Aorta (tissue), 5 donors: ENCODE results near the gene C3orf22. TPM values are rescaled to one million over a fixed set of nuclear protein-coding genes. Genes with fewer than 3 reads are reported as not detected.

ENCODE experiments used
- ATAC-seq: fragments of 200-7000 bp; cut with Tn5 transposase; one replicate; pipeline ENCODE4 v1.9.1; 2022; ENCODE audit warnings: moderate library complexity; ENCODE audit not compliant: low FRiP score
- DNase-seq, 2 donors: peaks; one replicate each; pipeline ENCODE4 v3.0.0-alpha.2; 2020
- H3K27ac ChIP-seq, 2 donors: one replicate each; pipeline ENCODE4 v1.5.1; 2013; ENCODE audit warnings: low read length in 2 of 2, mild to moderate bottlenecking in 2 of 2, moderate library complexity in 2 of 2, control low read depth in 1 of 2, inconsistent platforms in 1 of 2, low read depth in 1 of 2
- H3K27me3 ChIP-seq, 2 donors: one replicate each; pipeline ENCODE4 v1.6.1; 2013; ENCODE audit warnings: control low read depth in 1 of 2, low read length in 1 of 2, mild to moderate bottlenecking in 1 of 2, moderate library complexity in 1 of 2; ENCODE audit not compliant: insufficient read depth in 2 of 2, control insufficient read depth in 1 of 2
- H3K36me3 ChIP-seq, 2 donors: one replicate each; pipeline ENCODE4 v1.6.1; 2013; ENCODE audit warnings: control low read depth in 1 of 2, low read length in 1 of 2, mild to moderate bottlenecking in 1 of 2; ENCODE audit not compliant: insufficient read depth in 2 of 2, control insufficient read depth in 1 of 2
- H3K4me1 ChIP-seq, 2 donors: one replicate each; pipeline ENCODE4 v1.6.1; 2013; ENCODE audit warnings: low read length in 2 of 2, control low read depth in 1 of 2, mild to moderate bottlenecking in 1 of 2, moderate library complexity in 1 of 2; ENCODE audit not compliant: insufficient read depth in 2 of 2, control insufficient read depth in 1 of 2
- H3K4me3 ChIP-seq, 2 donors: one replicate each; pipeline ENCODE4 v1.5.1; 2013; ENCODE audit warnings: low read length in 2 of 2, control low read depth in 1 of 2, mild to moderate bottlenecking in 1 of 2
- H3K9me3 ChIP-seq: one replicate; pipeline ENCODE4 v1.6.1; 2013; ENCODE audit warnings: mild to moderate bottlenecking, low read length; ENCODE audit not compliant: control insufficient read depth
- WGBS, 2 donors: extraction: QIAGEN DNeasy Blood & Tissue Kit; methylation state at CpG; one replicate each; pipeline ENCODE4 v1.1.7; 2013; 5-methylcytosine and 5-hydroxymethylcytosine counted together
- intact Hi-C, 2 donors: fragments of 100-400 bp; cut with DNase I; formaldehyde crosslinking; loops; one replicate each; pipeline versions ENCODE4 v1.14.2 to v1.15.0; 2022
- polyA plus RNA-seq, 2 donors: library from polyadenylated mRNA; stranded (reverse); fragments of 200-250 nt; gene quantifications; one replicate each; pipeline ENCODE4 v1.2.3, GENCODE V29; 2013
- total RNA-seq, 2 donors: library from RNA; stranded (reverse); fragmentation: NEBNext Ultra II Directional; extraction: Animal tissue kit (Norgen Biotek cat#: 25700); gene quantifications; one replicate each; pipeline ENCODE4 v1.2.1, GENCODE V29; 2021
- donor health status: healthy with polysubstance abuse.
- donor health status: Bipolar disorder and iron deficiency.
- donor health status: DM: no; HTN: no; CAD: no.
- donor health status: DM: no; HTN: no; CAD: no.
- donor health status: DM: yes; HTN: yes; CAD: no.

Gene C3orf22
- total and polyA plus RNA-seq, 4 donors, result not detected

DNA sequence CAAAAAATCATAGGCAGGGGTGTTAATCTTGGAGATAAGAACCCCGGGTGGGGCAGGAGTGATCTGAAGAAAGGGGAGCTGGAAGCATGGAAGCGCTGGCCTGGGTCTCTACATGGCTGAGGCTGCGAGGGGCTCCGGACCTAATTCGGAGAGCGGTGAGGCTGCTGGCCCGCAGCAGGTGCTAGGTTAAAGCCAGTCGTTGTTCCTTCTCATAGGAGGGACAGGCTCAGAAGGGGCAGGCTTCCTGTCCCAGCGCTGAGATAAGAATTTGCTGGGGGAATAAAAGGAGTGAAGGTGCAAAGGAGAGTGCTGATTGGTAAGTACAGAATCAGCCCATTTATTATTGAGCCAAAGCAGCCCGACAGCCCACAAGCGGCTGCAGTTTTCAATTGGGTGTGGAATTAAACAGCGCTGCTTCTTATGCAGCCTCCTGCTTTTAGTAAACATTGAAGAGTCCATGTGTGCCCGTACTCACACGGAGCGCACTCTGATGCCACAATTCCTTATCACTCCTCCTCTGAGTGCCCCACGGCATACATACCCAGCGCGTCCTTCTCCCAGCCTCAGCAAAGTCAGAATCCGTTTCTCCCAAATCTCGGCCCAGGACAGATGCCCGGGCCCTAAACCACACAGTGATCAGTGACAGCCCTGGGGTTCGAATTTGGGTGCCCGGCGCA, 17.6 kb downstream of the C3orf22 start:
- intact Hi-C loops, result no loop called here
- H3K9me3 ChIP-seq, result no peaks in the 10 kb centered on the region
- H3K4me3 ChIP-seq, result no peak overlapping the region
- ATAC-seq (no peak), DNase-seq (peak; percentile 32 to 71)
- no peaks in the 10 kb centered on the region for H3K27me3 ChIP-seq
- H3K36me3 ChIP-seq, result no peaks in the 10 kb centered on the region
- WGBS, 2 donors, result 66 to 72% methylated on average over 24 of the region's 24 CpGs
- H3K27ac ChIP-seq, result no peak overlapping the region
- no peaks in the 10 kb centered on the region for H3K4me1 ChIP-seq

- no peaks in the 10 kb centered on the region for H3K27me3 ChIP-seq
- H3K4me1 ChIP-seq, result no peaks in the 10 kb centered on the region
- no peaks in the 10 kb centered on the region for H3K9me3 ChIP-seq
- WGBS, 2 donors, result 4 to 6% methylated on average over 9 of the region's 9 CpGs
- no peak overlapping the region for H3K27ac ChIP-seq
- intact Hi-C loops, result no loop called here
- no peaks in the 10 kb centered on the region for H3K36me3 ChIP-seq
- ATAC-seq, result no peak
- H3K4me3 ChIP-seq, result no peak overlapping the region
- DNase-seq, result peak; percentile 71 to 85
These were observed 18.3 kb downstream of the C3orf22 start for GRCh38 chr3:126540342-126540849.

DNA sequence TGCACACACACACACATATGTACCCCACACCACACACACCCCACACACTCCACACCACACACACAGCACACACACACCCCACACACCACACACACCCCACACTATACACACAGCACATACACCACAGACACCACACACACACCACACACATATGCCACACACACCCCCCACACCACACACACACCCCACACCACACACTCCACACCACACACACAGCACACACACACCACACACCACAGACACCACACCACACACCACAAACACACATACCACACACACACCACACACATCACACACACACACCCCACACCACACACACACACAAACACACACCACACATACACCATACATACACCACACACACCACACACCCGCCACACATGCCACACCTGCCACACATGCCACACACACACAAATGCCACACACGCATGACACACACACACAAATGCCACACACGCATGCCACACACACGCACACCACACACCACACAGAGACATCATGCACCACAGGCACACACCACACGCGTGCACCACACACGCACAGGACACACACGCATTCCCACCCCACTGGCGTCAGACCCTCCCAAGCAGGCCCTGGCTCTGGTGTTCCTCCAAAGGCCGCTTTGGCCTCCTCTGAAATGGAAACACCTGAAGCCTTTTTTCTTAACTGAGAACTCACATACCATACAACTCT, 19.0 kb downstream of the C3orf22 start:
- H3K27me3 ChIP-seq, result no peaks in the 10 kb centered on the region
- 90 to 96% methylated on average over 10 of the region's 10 CpGs for WGBS, 2 donors
- intact Hi-C loops, result no loop called here
- H3K9me3 ChIP-seq, result no peaks in the 10 kb centered on the region
- H3K27ac ChIP-seq, result no peak overlapping the region
- no peak overlapping the region for H3K4me3 ChIP-seq
- DNase-seq (peak; percentile 35 to 38), ATAC-seq (no peak)
- no peaks in the 10 kb centered on the region for H3K4me1 ChIP-seq
- no peaks in the 10 kb centered on the region for H3K36me3 ChIP-seq

DNA sequence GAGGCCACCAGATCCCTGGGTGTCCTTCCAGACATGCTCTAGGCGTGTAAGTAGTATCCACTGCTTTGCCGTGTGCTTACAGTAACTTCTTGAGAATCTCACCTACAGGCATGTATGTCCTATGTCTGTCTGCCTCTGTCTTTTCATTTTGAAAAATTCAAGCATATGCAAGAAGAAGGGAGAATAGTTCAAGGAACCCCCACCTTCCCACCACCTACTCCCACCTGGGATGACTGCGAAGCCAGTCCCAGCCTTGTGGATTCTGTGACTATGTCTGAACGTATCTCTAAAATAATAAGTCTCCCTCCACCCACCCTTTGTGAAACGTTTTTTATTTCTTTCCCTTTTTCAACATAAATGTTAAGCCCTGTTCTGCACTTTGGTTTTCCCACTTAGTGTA, 19.8 kb downstream of the C3orf22 start:
- Histone ChIP-seq H3K4me3 (no peak overlapping the region), H3K27ac (no peak overlapping the region), H3K9me3 (no peaks in the 10 kb centered on the region), H3K27me3 (no peaks in the 10 kb centered on the region), H3K4me1 (no peaks in the 10 kb centered on the region), H3K36me3 (no peaks in the 10 kb centered on the region)
- intact Hi-C loops, result no loop called here
- ATAC-seq, result no peak
- 42 to 44% methylated on average over 5 of the region's 5 CpGs for WGBS, 2 donors
- DNase-seq, result no peak

GRCh38 chr3:126538316-126538715, 20.4 kb downstream of the C3orf22 start:
- DNase-seq (peak; percentile 35 to 67), ATAC-seq (no peak)
- Histone ChIP-seq H3K4me3 (no peak overlapping the region), H3K27me3 (no peaks in the 10 kb centered on the region), H3K27ac (no peak overlapping the region), H3K4me1 (no peaks in the 10 kb centered on the region), H3K9me3 (no peaks in the 10 kb centered on the region), H3K36me3 (no peaks in the 10 kb centered on the region)
- intact Hi-C loops, result no loop called here
- WGBS, 2 donors, result 61% methylated on average over 9 of the region's 9 CpGs

- WGBS, 2 donors, result 51 to 65% methylated on average over 10 of the region's 10 CpGs
- Histone ChIP-seq H3K27ac (no peak overlapping the region), H3K4me1 (no peaks in the 10 kb centered on the region), H3K4me3 (no peak overlapping the region), H3K36me3 (no peaks in the 10 kb centered on the region), H3K27me3 (no peaks in the 10 kb centered on the region), H3K9me3 (no peaks in the 10 kb centered on the region)
- ATAC-seq (no peak), DNase-seq (peak; percentile 29 to 31)
- intact Hi-C loops, result no loop called here
These were observed 20.9 kb downstream of the C3orf22 start for GRCh38 chr3:126537730-126538281.

- no peaks in the 10 kb centered on the region for H3K36me3 ChIP-seq
- DNase-seq, result peak; percentile 29 to 51
These were observed 21.5 kb downstream of the C3orf22 start for GRCh38 chr3:126537116-126537729.

GRCh38 chr3:126536126-126536525, 22.6 kb downstream of the C3orf22 start:
- ATAC-seq, result no peak
- no peaks in the 10 kb centered on the region for H3K36me3 ChIP-seq
- no peaks in the 10 kb centered on the region for H3K9me3 ChIP-seq
- intact Hi-C loops, result no loop called here
- H3K27me3 ChIP-seq, result no peaks in the 10 kb centered on the region
- no peaks in the 10 kb centered on the region for H3K4me1 ChIP-seq
- no peak overlapping the region for H3K27ac ChIP-seq
- 77 to 86% methylated on average over 3 of the region's 3 CpGs for WGBS, 2 donors
- peak in 1 of 2 donors; percentile 26 for DNase-seq
- no peak overlapping the region for H3K4me3 ChIP-seq

More at GRCh38 chr3:126537116-126537729, 21.5 kb downstream of the C3orf22 start:
- no peaks in the 10 kb centered on the region for H3K9me3 ChIP-seq
- H3K27ac ChIP-seq, result no peak overlapping the region
- no peaks in the 10 kb centered on the region for H3K27me3 ChIP-seq
- 65 to 78% methylated on average over 9 of the region's 9 CpGs for WGBS, 2 donors
- H3K4me3 ChIP-seq, result no peak overlapping the region
- no peaks in the 10 kb centered on the region for H3K4me1 ChIP-seq
- ATAC-seq, result no peak
- intact Hi-C loops, result no loop called here
